GM19240 (cell line): ENCODE results near the gene FRMD5.

ENCODE experiments used
- DNase-seq: peaks from one replicate; pipeline ENCODE4 v3.0.0; 2011; ENCODE audit warnings: low spot score; ENCODE audit not compliant: insufficient read length

Gene FRMD5

DNA sequence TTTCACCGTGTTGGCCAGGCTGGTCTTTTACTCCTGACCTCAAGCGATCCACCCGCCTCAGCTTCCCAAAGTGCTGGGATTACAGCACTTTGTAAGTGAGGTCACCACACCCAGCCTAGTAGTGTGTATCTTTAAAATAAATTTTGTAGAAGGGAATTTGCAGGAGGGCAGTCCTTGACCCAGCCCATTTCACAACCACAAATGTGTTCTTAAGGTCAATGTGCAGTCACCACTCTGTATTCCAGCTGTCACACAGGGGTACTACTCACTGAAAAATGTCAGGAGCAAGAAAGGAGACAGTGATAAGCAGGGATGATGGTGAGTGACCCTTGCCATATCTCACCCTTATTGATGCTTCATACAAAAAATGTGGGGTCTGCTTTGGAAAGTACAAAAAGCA, 98.5 kb downstream of the FRMD5 start:
- DNase-seq = no peak

DNA sequence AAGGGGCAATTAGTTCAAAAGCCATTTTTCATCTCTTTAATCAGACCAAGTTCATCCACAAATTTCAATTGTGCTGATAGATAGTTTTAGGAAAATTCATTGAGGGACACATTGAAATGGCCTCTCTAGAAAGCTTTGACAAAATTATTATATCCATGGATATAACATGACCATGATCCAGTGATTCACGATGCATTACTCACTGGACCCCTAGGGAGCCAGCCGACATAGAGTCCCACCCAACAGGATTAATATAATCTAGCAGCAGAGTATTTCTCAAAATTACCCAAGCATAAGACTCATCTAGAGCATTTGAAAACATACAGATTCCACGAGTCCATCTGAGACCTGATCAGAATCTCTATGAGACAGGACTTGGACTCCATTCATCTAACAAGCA, 100.3 kb downstream of the FRMD5 start:
- DNase-seq = no peak

DNA sequence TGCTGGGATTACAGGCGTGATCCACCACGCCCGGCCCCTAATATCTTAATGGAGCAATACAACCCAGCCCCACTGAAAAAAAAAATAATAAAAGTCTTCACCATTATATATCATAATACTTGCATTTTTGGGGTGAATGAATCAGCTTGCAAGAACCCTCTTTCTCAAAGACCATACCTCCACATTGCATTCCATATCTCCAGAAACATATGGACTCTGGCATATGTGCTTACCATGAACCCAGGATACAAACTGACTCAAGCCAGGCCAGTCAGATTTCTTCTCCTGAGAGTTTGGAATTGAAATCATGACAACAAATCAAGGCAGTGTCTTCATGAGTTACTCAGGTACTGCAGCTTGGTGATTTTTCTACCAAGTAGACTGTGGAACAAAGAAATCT, 101.2 kb downstream of the FRMD5 start:
- DNase-seq = no peak

DNA sequence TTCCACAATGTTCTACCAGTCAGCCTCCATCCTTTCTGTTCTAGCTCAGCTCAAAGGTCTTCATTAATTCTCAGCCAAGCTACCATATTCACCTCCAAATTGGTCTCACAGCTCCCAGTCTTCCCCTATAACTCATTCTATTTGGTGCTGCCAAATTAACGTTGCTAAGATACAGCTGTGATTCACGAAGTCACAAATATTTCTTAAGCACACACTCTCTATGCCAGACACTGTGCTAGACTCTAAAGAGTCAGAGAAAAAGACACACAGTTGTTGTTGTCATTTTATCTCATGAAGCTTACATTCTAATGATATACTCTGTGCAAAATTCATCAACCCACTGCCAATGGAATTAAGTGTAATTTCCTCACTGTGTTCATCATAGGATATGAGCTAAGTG, 102.8 kb downstream of the FRMD5 start:
- no peak for DNase-seq

DNA sequence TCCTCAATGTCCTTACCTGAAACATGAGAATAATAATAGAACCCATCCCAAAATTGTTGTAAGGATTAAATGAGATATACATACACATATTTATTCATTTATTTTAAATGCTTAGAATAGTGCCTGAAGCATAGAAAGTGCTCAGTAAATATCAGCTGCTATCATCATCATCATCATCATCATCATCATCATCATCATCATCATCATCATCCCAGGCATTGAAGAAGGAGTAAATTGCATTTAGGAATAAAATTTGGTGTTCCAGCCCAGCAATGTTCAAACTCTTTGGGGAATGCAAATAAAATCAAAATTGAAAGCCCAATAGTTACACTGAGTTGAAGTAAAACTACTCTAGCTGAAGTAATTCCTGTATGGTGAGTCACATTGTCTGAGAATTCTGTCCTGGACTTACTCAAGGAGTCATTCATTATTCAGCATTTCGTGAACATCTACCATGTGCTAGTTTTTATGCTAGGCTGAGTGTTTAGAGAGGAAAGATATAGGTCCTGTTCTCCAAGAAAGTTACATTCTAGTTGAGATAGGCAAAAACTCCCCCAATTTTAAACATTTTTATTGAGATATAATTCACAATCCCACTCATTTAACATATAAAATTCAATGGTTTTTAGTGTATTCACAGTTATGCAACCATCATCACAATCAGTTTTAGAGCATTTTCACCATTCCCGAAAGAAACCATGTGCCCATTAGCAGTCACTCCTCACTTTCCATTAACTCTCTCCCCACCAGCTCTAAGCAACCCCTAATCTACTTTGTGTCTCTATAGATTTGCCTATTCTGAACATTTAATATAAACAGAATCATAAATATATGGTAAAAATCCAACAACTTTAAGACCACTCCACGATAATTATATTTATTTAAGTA, 107.2 kb downstream of the FRMD5 start:
- DNase-seq = no peak

DNA sequence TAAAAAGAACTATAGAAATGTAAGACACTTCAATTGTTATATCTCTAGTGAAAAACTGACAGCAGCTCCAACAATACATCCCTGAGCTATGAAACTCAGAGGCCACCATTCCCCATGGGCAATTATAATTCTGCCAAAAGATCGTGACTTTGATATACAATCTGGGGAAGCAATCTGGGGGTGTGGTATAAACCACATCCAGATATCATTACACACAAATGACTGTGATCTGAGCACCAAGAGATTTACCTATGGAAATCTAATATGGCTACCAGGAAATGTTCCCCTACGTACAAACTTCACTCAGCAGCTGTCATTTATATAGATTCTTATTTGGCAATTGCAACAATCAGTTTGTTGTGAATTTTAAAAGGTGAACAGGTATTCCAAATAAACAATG, 110.3 kb downstream of the FRMD5 start:
- DNase-seq = no peak

DNA sequence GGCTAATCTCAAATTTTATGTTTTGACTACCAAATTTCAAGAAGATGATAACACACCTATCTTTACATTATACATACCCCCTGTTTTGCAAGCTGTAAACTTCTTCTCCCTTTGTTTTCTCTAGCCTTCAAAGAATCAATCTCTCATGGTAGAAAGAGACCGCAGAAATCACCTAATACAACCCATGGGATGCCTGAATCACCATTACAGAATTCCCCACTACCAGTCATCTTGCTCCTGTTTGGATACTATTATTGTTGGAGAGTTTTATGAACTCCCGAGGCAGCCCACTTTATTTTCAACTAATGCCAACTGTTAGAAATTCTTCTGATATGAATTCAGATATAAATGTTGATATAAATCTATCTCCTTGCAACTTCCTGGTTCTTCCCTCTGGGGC, 110.9 kb downstream of the FRMD5 start:
- DNase-seq = no peak

DNA sequence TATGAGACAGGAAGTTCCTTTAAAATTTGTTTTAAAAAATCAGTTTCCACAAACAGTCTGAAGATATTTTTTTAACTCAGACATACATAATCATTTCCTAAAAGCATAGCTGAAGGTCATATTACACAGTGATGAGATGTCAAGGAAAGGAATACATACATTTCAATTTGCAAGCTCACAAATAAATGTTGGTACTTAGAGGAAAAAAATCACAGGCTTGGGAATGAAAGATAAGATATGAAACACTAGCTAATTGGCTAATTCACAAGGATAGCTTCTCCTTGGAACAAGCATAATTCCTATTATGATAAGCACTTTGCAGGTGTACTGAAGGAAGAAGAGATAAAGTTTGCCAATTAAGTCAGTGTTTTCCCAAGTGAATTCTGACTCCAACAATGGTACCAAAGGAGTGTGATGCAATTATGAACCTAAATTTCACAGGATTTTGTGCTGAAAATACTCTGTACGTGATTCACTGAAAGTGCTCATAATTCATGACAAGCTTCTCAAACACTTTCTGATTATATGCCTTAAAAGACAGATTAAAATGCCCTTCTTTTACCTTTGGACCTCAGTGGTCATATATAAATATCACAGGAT, 112.4 kb downstream of the FRMD5 start:
- DNase-seq = no peak

DNA sequence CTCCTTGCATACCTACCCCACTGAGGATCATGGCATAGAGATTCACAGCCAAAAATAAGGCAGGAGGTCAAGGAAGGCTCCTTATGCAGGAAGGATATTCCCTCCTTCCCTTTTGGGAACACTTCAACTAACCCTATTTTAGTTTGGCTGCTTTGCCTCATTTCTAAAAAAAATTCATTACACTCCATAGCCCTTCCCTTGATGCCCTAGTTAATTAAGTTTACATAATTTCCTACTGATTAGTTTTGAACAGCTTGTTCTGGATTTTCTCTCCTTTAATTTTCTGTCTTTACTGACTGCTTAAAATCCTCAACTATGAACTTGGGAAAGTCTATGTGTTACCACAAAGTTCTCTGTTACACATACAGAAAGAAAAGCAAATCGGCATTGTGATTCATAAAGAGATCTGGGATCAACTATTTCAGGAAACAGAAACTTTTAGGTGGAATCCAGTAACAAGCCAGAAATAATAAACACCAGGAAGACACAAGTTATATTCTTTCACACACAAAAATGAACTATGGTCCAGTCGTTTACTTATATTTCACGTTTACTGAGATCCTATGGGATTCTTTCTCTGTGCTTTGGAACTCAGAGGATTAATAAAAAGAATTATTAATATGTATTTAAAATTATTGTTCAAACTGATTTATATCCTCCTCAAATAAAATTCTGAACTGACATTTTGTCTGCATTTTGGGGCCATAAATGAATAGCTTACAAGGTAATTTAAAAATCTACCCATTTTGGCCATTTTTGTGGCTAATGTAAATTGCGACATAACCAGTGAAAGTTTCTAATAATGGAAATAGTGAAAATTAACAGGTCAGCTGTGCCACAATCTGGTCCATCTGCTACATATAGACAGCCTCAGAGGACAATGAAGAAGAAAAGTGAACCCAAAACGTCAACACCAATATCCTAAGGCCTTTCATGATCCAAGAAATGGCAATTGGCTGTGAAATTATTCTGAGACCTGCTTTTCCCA, 113.8 kb downstream of the FRMD5 start:
- DNase-seq = no peak

DNA sequence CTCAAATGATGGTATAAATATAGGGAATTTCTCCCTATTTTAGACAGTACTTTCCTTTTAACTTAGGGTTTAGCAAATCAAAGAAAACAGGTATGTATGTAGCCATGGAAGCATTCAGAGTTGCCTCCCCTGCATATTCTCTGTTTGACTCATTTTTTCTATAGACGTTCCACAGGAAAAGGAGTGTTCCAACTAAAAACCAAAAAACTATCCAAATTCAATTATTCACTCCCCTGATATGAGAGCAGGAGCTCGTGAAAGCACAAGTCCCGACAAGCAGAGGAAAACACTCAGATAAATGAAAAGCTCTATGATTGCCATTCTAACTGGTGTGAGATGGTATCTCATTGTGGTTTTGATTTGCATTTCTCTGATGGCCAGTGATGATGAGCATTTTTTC, 119.5 kb downstream of the FRMD5 start:
- no peak for DNase-seq

DNA sequence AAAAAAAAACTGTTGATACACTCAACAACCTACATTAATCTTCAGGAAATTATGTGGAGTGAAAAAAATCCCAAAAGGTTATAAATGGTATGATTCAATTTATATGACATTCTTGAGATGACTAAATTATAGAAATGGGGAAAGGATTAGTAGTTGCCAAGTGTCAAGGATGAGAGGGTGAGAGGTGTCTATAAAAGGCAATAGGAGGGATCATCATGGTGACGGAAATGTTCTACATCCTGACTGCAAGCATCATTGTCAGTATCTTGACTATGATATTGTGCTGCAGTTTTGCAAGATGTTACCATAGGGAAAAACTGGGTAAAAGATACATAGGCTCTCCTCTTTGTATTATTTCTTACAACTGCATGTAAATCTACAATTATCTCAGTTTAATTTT, 125.6 kb downstream of the FRMD5 start:
- no peak for DNase-seq

DNA sequence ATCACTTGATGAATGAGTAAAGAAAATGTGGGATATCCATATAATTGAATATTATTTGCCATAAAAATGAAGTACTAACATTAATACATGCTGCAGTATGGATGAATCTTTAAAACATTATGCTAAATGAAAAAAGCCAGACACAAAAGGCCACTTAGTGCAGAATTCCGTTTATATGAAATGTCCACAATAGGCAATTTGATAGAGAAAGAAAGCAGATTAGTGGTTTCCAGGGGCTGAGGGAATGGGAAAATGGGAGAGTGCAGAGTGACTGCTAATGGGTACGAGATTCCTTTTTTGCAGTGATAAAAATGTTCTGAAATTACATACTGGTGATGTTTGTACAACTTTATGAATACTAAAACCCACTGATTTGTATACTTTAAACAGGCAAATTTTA, 126.7 kb downstream of the FRMD5 start:
- no peak for DNase-seq

DNA sequence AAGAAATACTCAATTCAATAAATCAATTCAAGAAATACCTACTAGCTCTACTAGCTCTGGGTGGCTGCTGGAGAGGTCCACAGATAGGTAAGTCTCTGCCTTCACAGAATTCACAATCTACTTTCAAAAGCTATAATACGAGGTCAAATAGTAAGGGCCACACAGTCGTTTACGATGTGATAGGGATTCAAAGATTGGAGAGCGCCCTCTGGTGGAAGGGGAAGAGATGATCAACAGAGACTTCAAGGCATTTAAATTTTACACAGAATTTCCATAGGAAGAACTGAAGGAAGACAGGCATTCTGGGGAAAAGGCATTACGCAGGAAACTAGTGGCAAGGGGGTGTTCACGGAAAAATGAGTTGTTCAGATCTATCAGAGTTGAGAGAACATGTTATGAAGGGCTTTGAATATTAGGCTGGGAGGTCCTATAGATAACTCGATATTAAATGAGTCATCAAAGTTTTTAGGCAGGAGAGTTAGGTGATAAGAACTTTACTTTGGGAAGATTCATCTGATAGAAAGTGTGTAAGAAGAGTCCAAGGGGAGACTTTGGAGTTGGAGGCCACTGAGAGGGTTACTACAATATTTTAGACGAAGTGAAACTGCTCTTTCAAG, 128.8 kb downstream of the FRMD5 start:
- peak; percentile 14 for DNase-seq

DNA sequence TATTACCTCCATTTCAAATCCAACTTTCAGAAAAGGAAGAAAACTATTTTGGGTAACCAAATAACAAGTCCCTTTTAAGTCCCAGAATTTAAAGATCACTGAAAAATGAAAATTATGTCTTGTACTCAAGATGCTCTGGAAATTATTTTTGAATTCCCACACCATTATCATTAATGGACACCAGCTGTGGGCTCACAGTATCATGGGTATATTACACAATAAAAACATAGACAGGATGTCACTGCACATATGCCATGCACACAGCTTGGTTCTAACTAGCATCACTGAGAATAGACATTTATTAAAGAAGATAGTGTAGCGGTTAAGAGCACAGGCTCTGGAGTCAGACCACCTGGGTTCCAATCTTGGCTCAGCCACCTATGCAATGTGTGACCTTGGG, 130.4 kb downstream of the FRMD5 start:
- DNase-seq = no peak

DNA sequence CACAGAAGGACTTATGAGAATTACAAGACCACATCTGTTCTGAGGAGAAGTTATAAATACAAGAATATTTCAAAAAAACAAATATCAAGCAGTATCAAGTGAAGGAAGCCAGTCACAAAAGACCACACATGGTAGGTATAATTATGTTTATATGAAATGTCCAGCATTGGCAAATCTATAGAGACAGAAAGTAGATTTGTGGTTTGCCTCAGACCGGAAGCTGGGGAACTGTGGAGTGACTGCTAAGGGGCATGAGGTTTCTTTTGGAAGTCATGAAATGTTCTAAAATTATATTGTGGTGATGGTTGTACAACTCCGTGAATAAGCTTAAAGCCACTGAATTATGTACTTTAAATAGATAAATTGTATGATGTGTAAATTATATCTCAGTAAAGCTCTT, 136.9 kb downstream of the FRMD5 start:
- DNase-seq = no peak

DNA sequence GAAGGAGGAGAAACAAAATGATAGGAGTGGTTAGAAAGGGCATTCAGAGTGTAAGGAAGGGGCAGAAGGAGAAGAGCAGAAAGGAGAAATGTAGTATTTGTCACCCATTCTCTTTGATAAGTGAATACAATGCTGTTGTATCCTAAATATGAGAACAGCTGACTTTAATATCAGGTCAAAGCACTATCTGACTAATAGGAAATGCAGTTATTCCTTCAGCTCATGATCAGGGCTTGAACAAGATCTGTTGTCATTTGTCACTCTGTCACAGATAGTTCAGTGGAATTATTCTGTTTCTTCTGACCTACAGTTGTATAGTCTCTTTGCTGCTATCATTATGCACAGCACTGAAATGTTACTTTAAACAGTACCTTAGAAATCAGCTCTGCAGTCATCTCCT, 149.4 kb downstream of the FRMD5 start:
- no peak for DNase-seq

DNA sequence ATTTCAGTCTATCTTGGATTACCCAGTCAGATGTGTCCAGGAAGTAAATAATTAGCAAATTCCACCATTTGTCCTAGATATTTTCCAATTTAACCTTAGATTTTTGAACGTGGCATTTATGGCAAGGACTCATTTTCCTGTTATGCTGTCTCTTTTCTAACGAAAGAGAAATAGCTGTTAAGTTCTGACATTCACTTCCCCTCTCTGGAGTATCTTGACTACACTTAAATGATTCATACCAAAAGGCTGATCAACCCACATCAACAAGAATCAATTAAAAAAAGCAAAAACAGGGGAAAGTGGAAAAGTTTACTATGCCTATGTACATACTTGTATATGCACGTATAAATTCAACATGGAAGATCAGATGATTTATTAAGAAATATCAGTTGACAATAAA, 149.9 kb downstream of the FRMD5 start:
- no peak for DNase-seq

DNA sequence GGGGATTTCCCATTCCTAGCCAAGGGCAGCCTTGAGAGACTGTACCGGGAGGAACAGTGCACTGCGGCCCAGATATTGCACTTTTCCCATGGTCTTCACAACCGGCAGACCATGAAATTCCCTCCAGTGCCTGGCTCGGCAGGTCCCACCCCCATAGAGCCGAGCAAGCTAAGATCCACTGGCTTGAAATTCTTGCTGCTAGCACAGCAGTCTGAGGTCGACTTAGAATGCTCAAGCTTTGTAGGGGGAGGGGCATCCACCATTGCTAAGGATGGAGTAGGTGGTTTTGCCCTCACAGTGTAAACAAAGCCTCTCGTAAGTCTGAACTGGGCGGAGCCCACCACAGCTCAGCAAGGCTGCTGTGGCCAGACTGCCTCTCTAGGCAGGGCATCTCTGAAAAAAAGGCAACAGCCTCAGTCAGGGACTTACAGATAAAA, 156.3 kb downstream of the FRMD5 start:
- no peak for DNase-seq

DNA sequence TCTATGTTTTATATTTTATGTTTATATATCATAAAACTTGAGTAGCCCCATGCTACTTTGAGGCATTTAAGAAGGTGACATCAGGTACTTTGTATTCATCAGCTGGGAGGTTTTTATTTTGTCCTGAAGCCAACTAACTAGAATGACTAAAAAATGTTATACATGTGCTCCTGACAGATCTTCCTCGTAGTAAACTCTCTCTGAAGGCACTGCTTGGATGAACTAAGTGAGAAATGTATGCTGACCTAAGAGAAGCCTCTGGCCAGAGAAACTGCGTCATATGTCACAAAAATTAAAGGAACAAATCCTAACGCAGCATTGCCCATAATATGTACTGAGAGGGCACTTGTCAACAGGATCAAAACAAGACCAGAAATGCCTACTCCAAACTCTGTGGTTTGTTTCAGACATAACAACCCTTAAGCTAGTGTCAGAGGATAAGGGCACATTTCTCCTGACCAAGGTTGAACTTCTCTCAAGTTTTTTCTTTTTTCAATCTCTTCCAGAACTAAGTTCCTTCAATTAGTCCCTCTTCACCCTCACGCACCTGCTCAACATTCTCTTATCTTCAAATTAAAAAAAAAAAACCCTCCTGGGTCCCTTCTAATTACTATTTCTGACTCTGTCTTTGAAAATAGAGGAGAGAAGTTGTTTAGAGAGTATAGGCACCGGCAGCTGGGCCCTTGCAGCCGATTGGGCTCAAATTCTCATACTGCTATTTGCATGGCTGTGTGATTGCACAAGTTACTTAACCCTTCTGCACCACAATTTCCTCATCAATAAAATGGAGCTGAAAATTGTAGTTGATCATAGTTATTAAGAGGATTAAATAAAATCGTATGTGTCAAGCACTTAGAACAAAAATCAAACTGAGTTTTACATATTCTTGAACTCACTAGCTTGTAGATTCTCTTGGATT, 159.0 kb downstream of the FRMD5 start:
- no peak for DNase-seq

DNA sequence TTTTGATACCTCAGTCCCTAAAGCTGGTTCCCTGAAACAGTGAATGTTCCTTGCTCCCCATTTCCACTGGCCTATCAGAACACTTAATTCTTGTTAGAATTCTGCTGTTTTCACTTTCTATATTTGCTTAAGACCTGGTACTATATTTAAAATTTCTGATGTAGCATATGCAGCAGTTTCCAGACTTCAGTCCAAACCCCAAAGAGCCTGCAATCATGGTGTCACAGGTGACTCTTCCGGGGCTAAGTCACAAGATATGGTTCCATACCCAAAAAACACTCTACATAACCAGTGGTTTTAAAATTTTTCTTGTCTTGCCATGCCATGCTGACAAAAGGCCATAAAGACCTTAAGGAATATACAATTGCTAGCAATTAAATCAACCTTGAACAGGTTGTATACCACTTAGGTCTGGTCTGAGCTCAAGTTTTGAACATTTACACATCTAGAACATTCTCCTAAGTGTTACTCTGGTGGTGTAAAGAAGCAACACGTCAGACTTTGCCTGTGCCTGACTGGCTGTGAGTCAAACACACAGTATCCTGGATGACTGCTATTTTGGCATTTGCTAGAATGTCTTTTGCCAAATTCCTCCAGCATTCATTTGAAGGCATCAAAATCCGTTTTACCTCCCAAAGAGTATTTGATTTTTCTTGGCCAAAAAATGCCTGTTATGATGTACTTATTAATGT, 160.0 kb downstream of the FRMD5 start:
- no peak for DNase-seq
